GM23248 (cell line): ENCODE results near the gene RNF40.

Source experiments
- EZH2 ChIP-seq: fragments of 200-600 bp; sonication (generic); IDR thresholded peaks from 2 replicates; pipeline ENCODE4 v1.6.1; 2018; ENCODE audit warnings: antibody characterized with exemption, mild to moderate bottlenecking; ENCODE audit not compliant: insufficient read depth, poor library complexity, severe bottlenecking
- EZH2phosphoT487 ChIP-seq: fragments of 200-600 bp; sonication (generic); IDR thresholded peaks from 2 replicates; pipeline ENCODE4 v1.6.1; 2018; ENCODE audit warnings: antibody characterized with exemption, moderate library complexity, mild to moderate bottlenecking, low read depth; ENCODE audit not compliant: insufficient read depth

DNA sequence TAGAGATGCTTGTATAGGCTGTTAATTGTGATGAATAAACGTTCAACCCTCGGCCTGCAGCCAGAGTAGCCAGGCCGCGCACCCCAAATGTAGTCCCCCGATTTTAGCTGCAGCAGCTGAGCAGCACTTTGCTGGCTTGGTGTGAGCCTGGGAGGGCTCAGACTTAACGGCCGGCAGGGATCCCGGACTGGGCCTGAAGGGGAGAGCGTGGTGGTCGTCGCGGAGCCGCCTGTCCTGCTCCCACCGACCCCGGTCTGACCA is 12.9 kb downstream of the RNF40 start:
- TF ChIP-seq EZH2 (no peak), EZH2phosphoT487 (no peak)
